ENCODE measurements around the gene AUTS2.

GRCh38 chr7:70317356-70317755 lies 719.1 kb downstream of the AUTS2 start:
- no peak for TF ChIP-seq CTCF (IDR thresholded peaks at IDR 0.05)
- TF ChIP-seq POLR2AphosphoS5 (IDR thresholded peaks at IDR 0.05; ENCODE audit: low read depth, low read length), result no peak

All from Panc1 (cell line).